MCF 10A (cell line): Measurements from ENCODE around the gene TSC2. TPM values are rescaled to one million over a fixed set of nuclear protein-coding genes. Genes with fewer than 3 reads are reported as not detected.

Source experiments
- BruUV-seq: library from RNA; stranded (reverse); fragments of 400-500 nt; replicated peaks from 2 replicates; lab custom pipeline; 2021; lab: Mats Ljungman, UMichigan
- CTCF ChIA-PET: fragments of 300-600 bp; sonication (Branson Sonifier 250); formaldehyde crosslinking; extraction: SDS; loops from one replicate; lab custom pipeline; 2021; ENCODE audit warnings: antibody characterized with exemption, inconsistent platforms; lab: Yijun Ruan, JAX
- POLR2A ChIA-PET: fragments of 300-600, 350-650 bp; sonication (Branson Sonifier 250); formaldehyde crosslinking; extraction: SDS; loops from one replicate; lab custom pipeline; 2020; ENCODE audit warnings: antibody characterized with exemption, inconsistent platforms; lab: Yijun Ruan, JAX
- DNase-seq: peaks from one replicate; pipeline ENCODE4 v3.0.0-alpha.2; 2018; ENCODE audit not compliant: unreplicated experiment
- H3K27ac Mint-ChIP-seq: one replicate; pipeline ENCODE4 v1.8.0; 2022; ENCODE audit warnings: mild to moderate bottlenecking, low read depth, mixed read lengths; ENCODE audit not compliant: unreplicated experiment
- H3K27me3 Mint-ChIP-seq: one replicate; pipeline ENCODE4 v1.8.0; 2022; ENCODE audit warnings: mixed read lengths; ENCODE audit not compliant: insufficient read depth, unreplicated experiment
- H3K36me3 Mint-ChIP-seq: one replicate; pipeline ENCODE4 v1.8.0; 2022; ENCODE audit warnings: mild to moderate bottlenecking, moderate library complexity, mixed read lengths; ENCODE audit not compliant: insufficient read depth, unreplicated experiment
- H3K4me1 Mint-ChIP-seq: one replicate; pipeline ENCODE4 v1.8.0; 2022; ENCODE audit warnings: mixed read lengths; ENCODE audit not compliant: insufficient read depth, unreplicated experiment
- H3K4me3 Mint-ChIP-seq: one replicate; pipeline ENCODE4 v1.8.0; 2022; ENCODE audit warnings: mild to moderate bottlenecking, moderate library complexity, mixed read lengths; ENCODE audit not compliant: unreplicated experiment
- H3K9me3 Mint-ChIP-seq: one replicate; pipeline ENCODE4 v1.8.0; 2022; ENCODE audit warnings: mixed read lengths; ENCODE audit not compliant: unreplicated experiment
- CTCF ChIP-seq: fragments of 200-600 bp; IDR thresholded peaks from one replicate; pipeline ENCODE4 v1.8.0; 2022; ENCODE audit warnings: antibody characterized with exemption, mild to moderate bottlenecking; ENCODE audit not compliant: unreplicated experiment
- intact Hi-C: fragments of 100-400 bp; cut with micrococcal nuclease; formaldehyde crosslinking; loops from 2 replicates; pipeline ENCODE4 v1.14.1; 2022
- total RNA-seq: library from RNA; stranded (reverse); gene quantifications from 2 replicates; pipeline ENCODE4 v1.2.3, GENCODE V29; 2022

The TSC2 gene
- total RNA-seq, 1 experiment from 2014 or later, result 99.8 TPM

- Mint-ChIP-seq H3K4me1 (peaks cover 23% of the 10 kb centered on the region), H3K27me3 (no peaks in the 10 kb centered on the region), H3K9me3 (no peaks in the 10 kb centered on the region), H3K27ac (no peak overlapping the region), H3K36me3 (peaks cover 21% of the 10 kb centered on the region), H3K4me3 (peak overlapping the region; percentile 86)
- TF ChIP-seq CTCF, result no peak
- POLR2A ChIA-PET, result interaction anchor here (0.5 to 3.0 kb wide), 12 partner anchors 9 to 342 kb away, joined by 3 to 33 read pairs (median 6); partner anchors contain the start of genes NHERF2, TRAF7 and ZNF598
- BruUV-seq, result no TSS peak
- no peak for DNase-seq
- intact Hi-C loops, result no loop called here
- CTCF ChIA-PET, result interaction anchor here (0.6 to 3.4 kb wide), 9 partner anchors 9 to 204 kb away, joined by 3 to 15 read pairs (median 5); no protein-coding TSS in a partner anchor
Measured at GRCh38 chr16:2046893-2047329, 874 bp upstream of the TSC2 start.

GRCh38 chr16:2048116-2048543, 345 bp downstream of the TSC2 start:
- no peak for TF ChIP-seq CTCF
- Mint-ChIP-seq H3K4me3 (peak overlapping the region; percentile 86), H3K36me3 (peaks cover 23% of the 10 kb centered on the region), H3K9me3 (no peaks in the 10 kb centered on the region), H3K4me1 (peaks cover 20% of the 10 kb centered on the region), H3K27ac (peak overlapping the region; percentile 63), H3K27me3 (no peaks in the 10 kb centered on the region)
- CTCF ChIA-PET, result interaction anchor here (0.5 to 3.4 kb wide), 10 partner anchors 16 to 92 kb away, joined by 3 to 15 read pairs (median 4); no protein-coding TSS in a partner anchor
- no peak for DNase-seq
- POLR2A ChIA-PET, result interaction anchor here (0.6 to 3.0 kb wide), 20 partner anchors 8 to 1623 kb away, joined by 3 to 33 read pairs (median 6); partner anchors contain the start of genes MLST8, NHERF2, RAB11FIP3 and RPS2
- intact Hi-C loops, result no loop called here
- no TSS peak for BruUV-seq

GRCh38 chr16:2053211-2053610, 5.4 kb downstream of the TSC2 start:
- ChIA-PET CTCF (interaction anchor here (0.6 kb wide), 1 partner anchor 123 kb away, joined by 3 read pairs; no protein-coding TSS in a partner anchor), POLR2A (interaction anchor here (0.5 kb wide), 1 partner anchor 86 kb away, joined by 3 read pairs; no protein-coding TSS in a partner anchor)
- Mint-ChIP-seq H3K4me1 (peaks cover 6% of the 10 kb centered on the region), H3K27ac (no peak overlapping the region), H3K36me3 (peaks cover 38% of the 10 kb centered on the region), H3K9me3 (no peaks in the 10 kb centered on the region), H3K4me3 (no peak overlapping the region), H3K27me3 (no peaks in the 10 kb centered on the region)
- no TSS peak for BruUV-seq
- no peak for DNase-seq
- no peak for TF ChIP-seq CTCF
- intact Hi-C loops, result no loop called here

GRCh38 chr16:2053897-2054296, 6.1 kb downstream of the TSC2 start:
- CTCF ChIA-PET, result no interaction called here
- no peaks in the 10 kb centered on the region for H3K4me1 Mint-ChIP-seq
- intact Hi-C loops, result no loop called here
- peaks cover 38% of the 10 kb centered on the region for H3K36me3 Mint-ChIP-seq
- H3K4me3 Mint-ChIP-seq, result no peak overlapping the region
- POLR2A ChIA-PET, result interaction anchor here (0.5 kb wide), 1 partner anchor 85 kb away, joined by 3 read pairs; no protein-coding TSS in a partner anchor
- no peak for TF ChIP-seq CTCF
- BruUV-seq, result no TSS peak
- no peak for DNase-seq
- no peaks in the 10 kb centered on the region for H3K9me3 Mint-ChIP-seq
- H3K27me3 Mint-ChIP-seq, result no peaks in the 10 kb centered on the region
- no peak overlapping the region for H3K27ac Mint-ChIP-seq
